Thymus (tissue), 11 donors: ENCODE measurements around the gene ADIPOR2. TPM values are rescaled to one million over a fixed set of nuclear protein-coding genes. Genes with fewer than 3 reads are reported as not detected.
A peak's percentile ranks its signal among the peaks of the same experiment; 100 is the strongest.

ENCODE experiments used
- DNase-seq, 9 donors: peaks; one replicate each; pipeline ENCODE4 v3.0.0-alpha.2; 2013; ENCODE audit warnings: low spot score in 9 of 9, low read depth in 6 of 9, missing footprints in 1 of 9
- H3K27ac ChIP-seq, 2 donors: one replicate each; pipeline ENCODE4 v1.5.1; 2013; ENCODE audit warnings: control low read depth in 1 of 2, low read depth in 1 of 2, low read length in 1 of 2, mild to moderate bottlenecking in 1 of 2, moderate library complexity in 1 of 2
- H3K27me3 ChIP-seq, 2 donors: one replicate each; pipeline ENCODE4 v1.5.1; 2013; ENCODE audit warnings: low read length in 1 of 2; ENCODE audit not compliant: control insufficient read depth in 2 of 2, insufficient read depth in 1 of 2
- H3K36me3 ChIP-seq, 2 donors: one replicate each; pipeline ENCODE4 v1.5.1; 2013; ENCODE audit warnings: low read length in 1 of 2, mild to moderate bottlenecking in 1 of 2, moderate library complexity in 1 of 2; ENCODE audit not compliant: control insufficient read depth in 2 of 2, insufficient read depth in 2 of 2
- H3K4me1 ChIP-seq, 2 donors: one replicate each; pipeline ENCODE4 v1.5.1; 2013; ENCODE audit warnings: low read length in 2 of 2; ENCODE audit not compliant: control insufficient read depth in 2 of 2, insufficient read depth in 2 of 2
- H3K4me3 ChIP-seq, 2 donors: one replicate each; pipeline ENCODE4 v1.5.1; 2013; ENCODE audit warnings: low read length in 2 of 2, control low read depth in 1 of 2, mild to moderate bottlenecking in 1 of 2
- H3K9me3 ChIP-seq, 2 donors: one replicate each; pipeline ENCODE4 v1.5.1; 2013; ENCODE audit warnings: low read length in 1 of 2, mild to moderate bottlenecking in 1 of 2; ENCODE audit not compliant: control insufficient read depth in 2 of 2, insufficient read depth in 1 of 2
- WGBS: extraction: QIAGEN DNeasy Blood & Tissue Kit; methylation state at CpG from one replicate; pipeline ENCODE4 v1.1.7; 2013; 5-methylcytosine and 5-hydroxymethylcytosine counted together
- polyA plus RNA-seq: library from polyadenylated mRNA; stranded (reverse); fragments of 200-250 nt; gene quantifications from one replicate; pipeline ENCODE4 v1.2.3, GENCODE V29; 2013
- total RNA-seq: library from RNA; stranded (reverse); fragments of 120-200 nt; gene quantifications from one replicate; pipeline ENCODE4 v1.2.4, GENCODE V29; 2013
- donor health status: healthy.

Gene ADIPOR2
- total and polyA plus RNA-seq, 2 donors = 17.6 to 25.6 TPM

GRCh38 chr12:1808798-1809480 is 118.1 kb downstream of the ADIPOR2 start:
- Histone ChIP-seq H3K4me1 (peaks cover 0 to 49% of the 10 kb centered on the region in 2 donors), H3K9me3 (peaks cover 0 to 10% of the 10 kb centered on the region in 2 donors), H3K27me3 (no peaks in the 10 kb centered on the region), H3K27ac (no peak overlapping the region), H3K36me3 (no peaks in the 10 kb centered on the region), H3K4me3 (no peak overlapping the region)
- DNase-seq = no peak
- 96% methylated on average over 22 of the region's 22 CpGs for WGBS

- WGBS = 95% methylated on average over 13 of the region's 13 CpGs
- Histone ChIP-seq H3K4me3 (no peak overlapping the region), H3K36me3 (no peaks in the 10 kb centered on the region), H3K27me3 (no peaks in the 10 kb centered on the region), H3K4me1 (peaks cover 0 to 47% of the 10 kb centered on the region in 2 donors), H3K9me3 (peaks cover 0 to 6% of the 10 kb centered on the region in 2 donors), H3K27ac (no peak overlapping the region)
- DNase-seq = no peak
These were observed 118.8 kb downstream of the ADIPOR2 start for GRCh38 chr12:1809591-1810190.

GRCh38 chr12:1810201-1810930 is 119.5 kb downstream of the ADIPOR2 start:
- Histone ChIP-seq H3K27me3 (no peaks in the 10 kb centered on the region), H3K27ac (no peak overlapping the region), H3K9me3 (peaks cover 0 to 6% of the 10 kb centered on the region in 2 donors), H3K36me3 (no peaks in the 10 kb centered on the region), H3K4me1 (peaks cover 0 to 42% of the 10 kb centered on the region in 2 donors), H3K4me3 (no peak overlapping the region)
- DNase-seq = no peak
- WGBS = 95% methylated on average over 21 of the region's 21 CpGs

- 97% methylated on average over 10 of the region's 10 CpGs for WGBS
- no peak overlapping the region for H3K4me3 ChIP-seq
- DNase-seq = no peak
These were observed 120.0 kb downstream of the ADIPOR2 start for GRCh38 chr12:1810931-1811280.

GRCh38 chr12:1811281-1811947 is 120.5 kb downstream of the ADIPOR2 start:
- Histone ChIP-seq H3K9me3 (peaks cover 0 to 6% of the 10 kb centered on the region in 2 donors), H3K4me1 (peaks cover 0 to 33% of the 10 kb centered on the region in 2 donors), H3K27me3 (peaks cover 0 to 3% of the 10 kb centered on the region in 2 donors), H3K27ac (peak overlapping the region; percentile 15 to 30), H3K4me3 (peak overlapping the region in 1 of 2 donors; percentile 24), H3K36me3 (no peaks in the 10 kb centered on the region)
- WGBS = 85% methylated on average over 27 of the region's 27 CpGs
- DNase-seq = peak in 2 of 9 donors; percentile 29 to 52

More at GRCh38 chr12:1810931-1811280, 120.0 kb downstream of the ADIPOR2 start:
- H3K9me3 ChIP-seq = peaks cover 0 to 6% of the 10 kb centered on the region in 2 donors
- no peaks in the 10 kb centered on the region for H3K27me3 ChIP-seq
- H3K36me3 ChIP-seq = no peaks in the 10 kb centered on the region
- H3K27ac ChIP-seq = no peak overlapping the region
- peaks cover 0 to 38% of the 10 kb centered on the region in 2 donors for H3K4me1 ChIP-seq

- peaks cover 0 to 6% of the 10 kb centered on the region in 2 donors for H3K9me3 ChIP-seq
- peaks cover 0 to 28% of the 10 kb centered on the region in 2 donors for H3K4me1 ChIP-seq
- DNase-seq = no peak
- WGBS = 91% methylated on average over 6 of the region's 6 CpGs
- no peaks in the 10 kb centered on the region for H3K36me3 ChIP-seq
- peak overlapping the region in 1 of 2 donors; percentile 24 for H3K4me3 ChIP-seq
- H3K27me3 ChIP-seq = peaks cover 0 to 3% of the 10 kb centered on the region in 2 donors
- no peak overlapping the region for H3K27ac ChIP-seq
These were observed 121.0 kb downstream of the ADIPOR2 start for GRCh38 chr12:1811948-1812291.

GRCh38 chr12:1812650-1813302 is 121.9 kb downstream of the ADIPOR2 start:
- no peak overlapping the region for H3K4me3 ChIP-seq
- DNase-seq = peak in 1 of 9 donors; percentile 35
- no peak overlapping the region for H3K27ac ChIP-seq
- WGBS = 82% methylated on average over 17 of the region's 17 CpGs
- H3K27me3 ChIP-seq = peaks cover 0 to 3% of the 10 kb centered on the region in 2 donors
- H3K36me3 ChIP-seq = no peaks in the 10 kb centered on the region
- H3K9me3 ChIP-seq = peaks cover 0 to 3% of the 10 kb centered on the region in 2 donors
- peaks cover 0 to 24% of the 10 kb centered on the region in 2 donors for H3K4me1 ChIP-seq

GRCh38 chr12:1814266-1814665 is 123.4 kb downstream of the ADIPOR2 start:
- no peak for DNase-seq
- Histone ChIP-seq H3K4me1 (peaks cover 0 to 21% of the 10 kb centered on the region in 2 donors), H3K27ac (no peak overlapping the region), H3K27me3 (peaks cover 0 to 7% of the 10 kb centered on the region in 2 donors), H3K4me3 (no peak overlapping the region), H3K36me3 (no peaks in the 10 kb centered on the region), H3K9me3 (peaks cover 0 to 1% of the 10 kb centered on the region in 2 donors)
- WGBS = 88% methylated on average over 8 of the region's 8 CpGs
